Caco-2 (cell line): ENCODE results near the gene UBA3. TPM values are rescaled to one million over a fixed set of nuclear protein-coding genes. Genes with fewer than 3 reads are reported as not detected.

ENCODE experiments used
- BruUV-seq: library from RNA; stranded (reverse); fragments of 400-500 nt; replicated peaks from 2 replicates; lab custom pipeline; 2021; lab: Mats Ljungman, UMichigan
- CTCF ChIA-PET: fragments of 300-600 bp; sonication (Branson Sonifier 250); formaldehyde crosslinking; loops from one replicate; lab custom pipeline; 2022; ENCODE audit warnings: antibody characterized with exemption; lab: Charles Lee
- POLR2A ChIA-PET: fragments of 300-600 bp; sonication (Branson Sonifier 250); formaldehyde crosslinking; loops from one replicate; lab custom pipeline; 2022; ENCODE audit warnings: antibody characterized with exemption; lab: Charles Lee
- DNase-seq, 2 experiments: peaks; one replicate each; pipeline versions ENCODE4 v3.0.0 to v3.0.0-alpha.2; 2020 to 2022
- H3K27me3 ChIP-seq: replicated peaks from 2 replicates; pipeline ENCODE4 v1.6.0; 2011; ENCODE audit warnings: low read length; ENCODE audit not compliant: control insufficient read depth, insufficient read depth
- H3K36me3 ChIP-seq: 2 replicates; pipeline ENCODE4 v1.5.1; 2011; ENCODE audit warnings: low read length; ENCODE audit not compliant: control insufficient read depth, insufficient read depth
- H3K4me1 ChIP-seq: fragments of 250-450 bp; sonication (Bioruptor Pico); 2 replicates; pipeline ENCODE4 v1.5.1; 2020; ENCODE audit warnings: mild to moderate bottlenecking
- H3K4me3 ChIP-seq: 2 replicates; pipeline ENCODE4 v1.5.1; 2011; ENCODE audit warnings: low read depth, mild to moderate bottlenecking, control low read depth, low read length
- H3K9me3 ChIP-seq: fragments of 250-450 bp; sonication (Bioruptor Pico); 2 replicates; pipeline ENCODE4 v1.5.1; 2020; ENCODE audit warnings: mild to moderate bottlenecking, moderate library complexity
- H3K27ac Mint-ChIP-seq: one replicate; pipeline ENCODE4 v1.8.0; 2022; ENCODE audit warnings: mixed read lengths; ENCODE audit not compliant: unreplicated experiment
- H3K27me3 Mint-ChIP-seq: one replicate; pipeline ENCODE4 v1.8.0; 2022; ENCODE audit warnings: mixed read lengths; ENCODE audit not compliant: insufficient read depth, unreplicated experiment
- H3K36me3 Mint-ChIP-seq: one replicate; pipeline ENCODE4 v1.8.0; 2022; ENCODE audit warnings: mild to moderate bottlenecking, mixed read lengths; ENCODE audit not compliant: insufficient read depth, unreplicated experiment
- H3K4me1 Mint-ChIP-seq: one replicate; pipeline ENCODE4 v1.8.0; 2022; ENCODE audit warnings: low read depth, mixed read lengths; ENCODE audit not compliant: unreplicated experiment
- H3K4me3 Mint-ChIP-seq: one replicate; pipeline ENCODE4 v1.8.0; 2022; ENCODE audit warnings: mild to moderate bottlenecking, moderate library complexity, mixed read lengths; ENCODE audit not compliant: unreplicated experiment
- H3K9me3 Mint-ChIP-seq: one replicate; pipeline ENCODE4 v1.8.0; 2022; ENCODE audit warnings: mixed read lengths; ENCODE audit not compliant: unreplicated experiment
- intact Hi-C: fragments of 100-400 bp; cut with micrococcal nuclease; formaldehyde crosslinking; loops from one replicate; pipeline ENCODE4 v1.10.0; 2022; ENCODE audit not compliant: unreplicated experiment
- total RNA-seq: library from RNA; stranded (reverse); gene quantifications from 2 replicates; pipeline ENCODE4 v1.2.3, GENCODE V29; 2022
- TF ChIP-seq, protein P1 (sequence below), 2 experiments: fragments of 200-600 bp in 1 of 2; IDR thresholded peaks; 1 replicate in 1 of 2; 2 replicates in 1 of 2; pipeline versions ENCODE4 v1.5.1 to v1.8.0; 2011 to 2022; ENCODE audit warnings: antibody characterized with exemption in 1 of 2, control low read depth in 1 of 2, inconsistent platforms in 1 of 2, low read depth in 1 of 2, low read length in 1 of 2, mild to moderate bottlenecking in 1 of 2, moderate library complexity in 1 of 2; ENCODE audit not compliant: insufficient read depth in 1 of 2, severe bottlenecking in 1 of 2, unreplicated experiment in 1 of 2

UBA3 gene
- total RNA-seq, 1 experiment from 2014 or later, result 49.6 TPM

- intact Hi-C loops, result no loop called here
- Histone ChIP-seq H3K4me3 (no peak overlapping the region), H3K9me3 (no peaks in the 10 kb centered on the region), H3K4me1 (no peaks in the 10 kb centered on the region), H3K36me3 (no peaks in the 10 kb centered on the region), H3K27me3 (no peaks in the 10 kb centered on the region)
- POLR2A ChIA-PET, result no interaction called here
- CTCF ChIA-PET, result no interaction called here
- Mint-ChIP-seq H3K27me3 (no peaks in the 10 kb centered on the region), H3K4me3 (no peak overlapping the region), H3K9me3 (no peaks in the 10 kb centered on the region), H3K36me3 (no peaks in the 10 kb centered on the region), H3K4me1 (no peaks in the 10 kb centered on the region), H3K27ac (no peak overlapping the region)
- TF ChIP-seq, protein P1, sequence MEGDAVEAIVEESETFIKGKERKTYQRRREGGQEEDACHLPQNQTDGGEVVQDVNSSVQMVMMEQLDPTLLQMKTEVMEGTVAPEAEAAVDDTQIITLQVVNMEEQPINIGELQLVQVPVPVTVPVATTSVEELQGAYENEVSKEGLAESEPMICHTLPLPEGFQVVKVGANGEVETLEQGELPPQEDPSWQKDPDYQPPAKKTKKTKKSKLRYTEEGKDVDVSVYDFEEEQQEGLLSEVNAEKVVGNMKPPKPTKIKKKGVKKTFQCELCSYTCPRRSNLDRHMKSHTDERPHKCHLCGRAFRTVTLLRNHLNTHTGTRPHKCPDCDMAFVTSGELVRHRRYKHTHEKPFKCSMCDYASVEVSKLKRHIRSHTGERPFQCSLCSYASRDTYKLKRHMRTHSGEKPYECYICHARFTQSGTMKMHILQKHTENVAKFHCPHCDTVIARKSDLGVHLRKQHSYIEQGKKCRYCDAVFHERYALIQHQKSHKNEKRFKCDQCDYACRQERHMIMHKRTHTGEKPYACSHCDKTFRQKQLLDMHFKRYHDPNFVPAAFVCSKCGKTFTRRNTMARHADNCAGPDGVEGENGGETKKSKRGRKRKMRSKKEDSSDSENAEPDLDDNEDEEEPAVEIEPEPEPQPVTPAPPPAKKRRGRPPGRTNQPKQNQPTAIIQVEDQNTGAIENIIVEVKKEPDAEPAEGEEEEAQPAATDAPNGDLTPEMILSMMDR (IDR thresholded peaks at IDR 0.05; ENCODE audit: insufficient read depth in 1 of 2, low read depth in 1 of 2, low read length in 1 of 2, severe bottlenecking in 1 of 2, unreplicated experiment in 1 of 2), result no peak
- no TSS peak for BruUV-seq
- no peak for DNase-seq
Observed at GRCh38 chr3:69107841-69108240, 27.7 kb upstream of the UBA3 start.

GRCh38 chr3:69105320-69105719, 25.2 kb upstream of the UBA3 start:
- ChIA-PET POLR2A (no interaction called here), CTCF (no interaction called here)
- Mint-ChIP-seq H3K36me3 (no peaks in the 10 kb centered on the region), H3K9me3 (no peaks in the 10 kb centered on the region), H3K4me1 (no peaks in the 10 kb centered on the region), H3K27ac (no peak overlapping the region), H3K4me3 (no peak overlapping the region), H3K27me3 (no peaks in the 10 kb centered on the region)
- Histone ChIP-seq H3K36me3 (no peaks in the 10 kb centered on the region), H3K4me3 (no peak overlapping the region), H3K27me3 (no peaks in the 10 kb centered on the region), H3K9me3 (no peaks in the 10 kb centered on the region), H3K4me1 (no peaks in the 10 kb centered on the region)
- TF ChIP-seq, protein P1 (IDR thresholded peaks at IDR 0.05; ENCODE audit: insufficient read depth in 1 of 2, low read depth in 1 of 2, low read length in 1 of 2, severe bottlenecking in 1 of 2, unreplicated experiment in 1 of 2), result no peak
- DNase-seq, result no peak
- intact Hi-C loops, result no loop called here
- BruUV-seq, result no TSS peak

DNA sequence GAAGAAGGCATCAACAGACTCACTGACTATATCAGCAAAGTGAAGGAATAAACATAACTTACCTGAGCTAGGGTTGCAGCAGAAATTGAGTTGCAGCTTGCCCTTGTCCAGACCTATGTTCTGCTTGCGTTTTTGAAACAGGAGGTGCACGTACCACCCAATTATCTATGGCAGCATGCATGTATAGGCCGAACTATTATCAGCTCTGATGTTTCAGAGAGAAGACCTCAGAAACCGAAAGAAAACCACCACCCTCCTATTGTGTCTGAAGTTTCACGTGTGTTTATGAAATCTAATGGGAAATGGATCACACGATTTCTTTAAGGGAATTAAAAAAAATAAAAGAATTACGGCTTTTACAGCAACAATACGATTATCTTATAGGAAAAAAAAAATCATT, 24.4 kb upstream of the UBA3 start:
- Histone ChIP-seq H3K4me3 (no peak overlapping the region), H3K4me1 (no peaks in the 10 kb centered on the region), H3K36me3 (no peaks in the 10 kb centered on the region), H3K27me3 (no peaks in the 10 kb centered on the region), H3K9me3 (no peaks in the 10 kb centered on the region)
- H3K4me1 Mint-ChIP-seq, result no peaks in the 10 kb centered on the region
- no peaks in the 10 kb centered on the region for H3K9me3 Mint-ChIP-seq
- no peak overlapping the region for H3K4me3 Mint-ChIP-seq
- H3K27me3 Mint-ChIP-seq, result no peaks in the 10 kb centered on the region
- TF ChIP-seq, protein P1 (IDR thresholded peaks at IDR 0.05; ENCODE audit: insufficient read depth in 1 of 2, low read depth in 1 of 2, low read length in 1 of 2, severe bottlenecking in 1 of 2, unreplicated experiment in 1 of 2), result no peak
- no peak overlapping the region for H3K27ac Mint-ChIP-seq
- ChIA-PET POLR2A (no interaction called here), CTCF (no interaction called here)
- H3K36me3 Mint-ChIP-seq, result no peaks in the 10 kb centered on the region
- intact Hi-C loops, result no loop called here
- no peak for DNase-seq
- no TSS peak for BruUV-seq
